ENCODE measurements around the gene MAG.

DNA sequence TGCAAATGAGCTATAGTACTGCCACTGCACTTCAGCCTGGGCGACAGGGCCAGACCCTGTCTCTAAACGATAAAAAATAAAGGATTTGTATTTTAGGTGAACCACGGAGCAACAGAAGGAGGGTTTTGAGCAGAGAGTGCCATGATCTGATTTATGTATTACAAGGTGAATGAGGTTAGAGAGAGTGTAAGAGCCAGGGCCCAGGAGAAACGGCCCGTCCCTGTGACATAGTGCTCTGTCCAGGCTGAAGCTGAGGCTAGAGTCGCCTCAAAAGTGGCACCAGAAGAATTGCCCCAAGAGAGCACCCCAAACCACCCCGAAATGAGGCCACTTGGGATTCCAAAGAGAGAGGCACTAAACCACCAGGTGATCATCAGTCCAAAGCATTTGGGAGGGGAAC lies 16.9 kb downstream of the MAG start:
- TF ChIP-seq CTCF (IDR thresholded peaks at IDR 0.05) (no peak), POLR2A (IDR thresholded peaks at IDR 0.05) (no peak), POLR2AphosphoS5 (IDR thresholded peaks at IDR 0.05) (no peak)
